AG04449 (cell line): ENCODE results near the gene TMEM51.

Source experiments
- CTCF ChIA-PET: fragments of 350-600 bp; formaldehyde crosslinking; extraction: SDS; loops from one replicate; lab custom pipeline; 2021; ENCODE audit warnings: antibody characterized with exemption; lab: Yijun Ruan, JAX
- POLR2A ChIA-PET: fragments of 400-600, 350-600 bp; formaldehyde crosslinking; extraction: SDS; loops from one replicate; lab custom pipeline; 2020; ENCODE audit warnings: antibody characterized with exemption, inconsistent platforms; lab: Yijun Ruan, JAX
- DNase-seq: peaks from one replicate; pipeline ENCODE4 v3.0.0-alpha.2; 2010; ENCODE audit warnings: low read depth, low spot score
- H3K4me3 ChIP-seq: 2 replicates; pipeline ENCODE4 v1.5.1; 2011; ENCODE audit warnings: low read depth, mild to moderate bottlenecking, control low read depth, low read length
- CTCF ChIP-seq: IDR thresholded peaks from one replicate; pipeline ENCODE4 v1.5.1; 2011; ENCODE audit warnings: mild to moderate bottlenecking, moderate library complexity, low read length, control low read depth, inconsistent platforms; ENCODE audit not compliant: insufficient read depth; ENCODE audit errors: missing control alignments

The TMEM51 gene

DNA sequence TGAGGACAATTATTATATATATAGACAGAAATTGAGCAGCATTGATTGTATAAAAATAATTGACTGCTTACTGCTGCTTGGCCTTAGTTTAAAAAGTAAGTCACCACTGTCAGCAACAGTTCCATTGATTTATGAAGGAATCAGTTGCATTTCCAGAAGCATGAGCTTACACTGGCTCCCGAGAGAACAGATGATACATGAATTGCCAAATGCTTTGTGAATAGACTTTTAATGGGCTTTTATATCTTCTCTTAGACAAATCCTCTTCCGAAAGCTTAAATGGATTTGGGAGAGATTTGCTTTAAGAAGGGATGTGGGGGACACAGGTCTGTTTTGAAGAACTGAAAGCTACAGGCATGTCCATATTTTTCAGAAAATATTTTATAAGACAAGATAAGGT, 101.0 kb downstream of the TMEM51 start:
- no peak overlapping the region for H3K4me3 ChIP-seq
- TF ChIP-seq CTCF = no peak
- POLR2A ChIA-PET = no interaction called here
- no peak for DNase-seq
- CTCF ChIA-PET = interaction anchor here (1.2 to 2.5 kb wide), 5 partner anchors 15 to 114 kb away, joined by 3 to 15 read pairs (median 5); no protein-coding TSS in a partner anchor

DNA sequence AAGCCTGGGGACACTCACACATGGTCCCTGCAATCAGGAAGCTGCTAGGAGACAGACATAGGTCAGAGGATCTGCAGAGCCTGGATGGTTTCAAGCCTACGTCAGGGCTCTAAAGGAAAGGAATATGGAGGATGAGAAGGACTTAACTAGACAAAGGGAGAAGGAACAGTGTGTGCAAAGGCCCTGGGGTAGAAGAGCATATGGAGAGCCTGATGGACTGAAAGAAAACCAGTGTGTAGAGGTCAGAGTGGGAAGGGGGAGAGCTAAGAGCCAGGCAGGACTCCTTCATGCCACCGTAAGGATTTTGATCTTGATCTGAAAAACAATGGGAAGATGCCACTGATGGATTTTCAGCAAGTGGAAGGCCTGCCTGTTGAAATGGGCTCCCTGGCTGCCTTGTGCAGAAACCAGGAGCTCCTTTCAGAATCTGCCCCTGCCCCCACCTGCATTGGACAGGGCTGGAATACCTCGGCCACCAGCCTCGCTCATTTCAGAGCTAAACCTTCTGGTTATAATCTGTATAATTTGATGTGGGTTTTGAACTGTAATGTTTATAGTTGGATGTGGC, 102.1 kb downstream of the TMEM51 start:
- H3K4me3 ChIP-seq = no peak overlapping the region
- ChIA-PET CTCF (interaction anchor here (0.6 to 2.5 kb wide), 5 partner anchors 16 to 115 kb away, joined by 3 to 15 read pairs (median 4); no protein-coding TSS in a partner anchor), POLR2A (no interaction called here)
- DNase-seq = no peak
- no peak for TF ChIP-seq CTCF

DNA sequence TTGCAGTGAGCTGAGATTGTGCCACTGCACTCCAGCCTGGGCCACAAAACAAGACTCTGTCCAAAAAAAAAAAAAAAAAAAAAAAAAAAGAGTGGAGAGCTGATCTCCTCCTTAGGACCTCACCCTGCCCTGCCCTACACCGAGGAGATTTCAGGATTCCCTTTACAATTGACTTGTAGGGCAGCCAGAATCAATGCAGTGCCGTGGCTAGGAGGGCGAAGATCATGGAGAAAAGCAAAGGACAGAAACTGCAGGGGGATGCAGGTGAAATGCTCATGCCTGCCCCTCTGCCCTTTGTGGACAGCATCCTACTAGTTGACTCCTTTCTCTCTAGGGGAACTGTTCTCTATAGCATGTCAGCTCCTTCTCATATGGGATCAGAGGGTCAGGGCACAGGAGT, 103.0 kb downstream of the TMEM51 start:
- no peak for DNase-seq
- no peak for TF ChIP-seq CTCF
- POLR2A ChIA-PET = no interaction called here
- CTCF ChIA-PET = no interaction called here
- no peak overlapping the region for H3K4me3 ChIP-seq

GRCh38 chr1:15257309-15257708, 103.8 kb downstream of the TMEM51 start:
- no peak for TF ChIP-seq CTCF

GRCh38 chr1:15258833-15259621, 105.5 kb downstream of the TMEM51 start:
- H3K4me3 ChIP-seq = no peak overlapping the region
- POLR2A ChIA-PET = no interaction called here
- CTCF ChIA-PET = interaction anchor here (1.5 to 2.4 kb wide), 2 partner anchors 13 to 107 kb away, joined by 5 to 10 read pairs; no protein-coding TSS in a partner anchor
- TF ChIP-seq CTCF = no peak
- no peak for DNase-seq

More at GRCh38 chr1:15257309-15257708, 103.8 kb downstream of the TMEM51 start:
- no peak overlapping the region for H3K4me3 ChIP-seq
- ChIA-PET POLR2A (no interaction called here), CTCF (no interaction called here)
- DNase-seq = no peak

DNA sequence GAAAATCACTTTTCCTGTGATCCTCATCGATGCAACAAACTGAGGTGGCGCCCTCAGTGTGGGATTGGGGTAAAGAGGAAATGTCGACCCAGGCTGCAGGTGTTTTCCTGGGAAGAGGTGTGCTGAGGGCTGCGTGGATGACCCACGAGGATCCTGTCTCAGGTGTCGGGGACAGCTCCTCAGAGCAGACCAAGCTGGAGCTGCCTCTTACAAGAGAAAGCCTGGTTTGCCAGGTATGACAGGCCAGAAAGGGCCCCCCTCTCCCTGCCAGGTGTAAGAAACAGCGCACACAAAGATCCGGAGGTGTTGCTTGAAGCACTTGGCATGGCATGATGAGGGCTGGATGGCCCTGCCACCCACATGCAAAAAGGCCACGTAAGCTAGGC, 106.1 kb downstream of the TMEM51 start:
- TF ChIP-seq CTCF = no peak
- DNase-seq = no peak
- ChIA-PET POLR2A (no interaction called here), CTCF (interaction anchor here (1.5 to 2.4 kb wide), 2 partner anchors 12 to 108 kb away, joined by 5 to 10 read pairs; no protein-coding TSS in a partner anchor)
- H3K4me3 ChIP-seq = no peak overlapping the region
